ENCODE measurements around the gene ZFPM1. TPM values are rescaled to one million over a fixed set of nuclear protein-coding genes. Genes with fewer than 3 reads are reported as not detected.

The ZFPM1 gene
- total RNA-seq, 1 experiment from 2014 or later: 24.1 TPM

GRCh38 chr16:88442383-88442726 lies 10.7 kb upstream of the ZFPM1 start:
- Mint-ChIP-seq H3K27ac (ENCODE audit: unreplicated experiment) (no peak overlapping the region), H3K4me3 (ENCODE audit: unreplicated experiment) (no peak overlapping the region), H3K9me3 (ENCODE audit: unreplicated experiment) (no peaks in the 10 kb centered on the region), H3K27me3 (ENCODE audit: insufficient read depth, unreplicated experiment) (no peaks in the 10 kb centered on the region), H3K4me1 (ENCODE audit: low read depth, unreplicated experiment) (no peaks in the 10 kb centered on the region), H3K36me3 (ENCODE audit: insufficient read depth, unreplicated experiment) (no peaks in the 10 kb centered on the region)
- no peaks in the 10 kb centered on the region for H3K27me3 ChIP-seq (replicated peaks; ENCODE audit: control insufficient read depth, insufficient read depth, low read length)
- no TSS peak for BruUV-seq (replicated peaks)
- CTCF ChIA-PET: no interaction called here
- no peaks in the 10 kb centered on the region for H3K36me3 ChIP-seq (ENCODE audit: control insufficient read depth, insufficient read depth, low read length)
- peaks cover 8% of the 10 kb centered on the region for H3K4me1 ChIP-seq
- POLR2A ChIA-PET: no interaction called here
- no peak overlapping the region for H3K4me3 ChIP-seq (ENCODE audit: low read depth, low read length)
- no peak for TF ChIP-seq CTCF (IDR thresholded peaks at IDR 0.05; ENCODE audit: insufficient read depth in 1 of 2, low read depth in 1 of 2, low read length in 1 of 2, severe bottlenecking in 1 of 2, unreplicated experiment in 1 of 2)
- no peak for DNase-seq
- intact Hi-C loops (cut with micrococcal nuclease; ENCODE audit: unreplicated experiment): no loop called here
- H3K9me3 ChIP-seq: no peaks in the 10 kb centered on the region

GRCh38 chr16:88442727-88443576 lies 10.1 kb upstream of the ZFPM1 start:
- Mint-ChIP-seq H3K27ac (ENCODE audit: unreplicated experiment) (no peak overlapping the region), H3K36me3 (ENCODE audit: insufficient read depth, unreplicated experiment) (no peaks in the 10 kb centered on the region), H3K4me3 (ENCODE audit: unreplicated experiment) (no peak overlapping the region), H3K9me3 (ENCODE audit: unreplicated experiment) (no peaks in the 10 kb centered on the region), H3K4me1 (ENCODE audit: low read depth, unreplicated experiment) (no peaks in the 10 kb centered on the region), H3K27me3 (ENCODE audit: insufficient read depth, unreplicated experiment) (no peaks in the 10 kb centered on the region)
- CTCF ChIA-PET: interaction anchor here (0.5 to 0.7 kb wide), 4 partner anchors 26 to 118 kb away, joined by 3 to 5 read pairs (median 3); no protein-coding TSS in a partner anchor
- no peaks in the 10 kb centered on the region for H3K27me3 ChIP-seq (replicated peaks; ENCODE audit: control insufficient read depth, insufficient read depth, low read length)
- BruUV-seq (replicated peaks): no TSS peak
- intact Hi-C loops (cut with micrococcal nuclease; ENCODE audit: unreplicated experiment): loop anchor here (1.0 kb wide), 2 partner anchors 84 to 119 kb away; no protein-coding TSS in a partner anchor
- H3K36me3 ChIP-seq (ENCODE audit: control insufficient read depth, insufficient read depth, low read length): no peaks in the 10 kb centered on the region
- peak; percentile 83 to 95 for DNase-seq
- POLR2A ChIA-PET: no interaction called here
- no peaks in the 10 kb centered on the region for H3K9me3 ChIP-seq
- peak; percentile 98 to 99 for TF ChIP-seq CTCF (IDR thresholded peaks at IDR 0.05; ENCODE audit: insufficient read depth in 1 of 2, low read depth in 1 of 2, low read length in 1 of 2, severe bottlenecking in 1 of 2, unreplicated experiment in 1 of 2)
- no peak overlapping the region for H3K4me3 ChIP-seq (ENCODE audit: low read depth, low read length)
- H3K4me1 ChIP-seq: peaks cover 9% of the 10 kb centered on the region

- ChIA-PET POLR2A (no interaction called here), CTCF (interaction anchor here (0.6 to 1.1 kb wide), 4 partner anchors 7 to 125 kb away, joined by 3 to 4 read pairs (median 3); partner anchors contain the start of genes ZC3H18 and ZFPM1)
- Histone ChIP-seq H3K4me3 (ENCODE audit: low read depth, low read length) (no peak overlapping the region), H3K9me3 (no peaks in the 10 kb centered on the region), H3K4me1 (peaks cover 12% of the 10 kb centered on the region), H3K27me3 (replicated peaks; ENCODE audit: control insufficient read depth, insufficient read depth, low read length) (no peaks in the 10 kb centered on the region), H3K36me3 (ENCODE audit: control insufficient read depth, insufficient read depth, low read length) (no peaks in the 10 kb centered on the region)
- DNase-seq: no peak
- H3K4me1 Mint-ChIP-seq (ENCODE audit: low read depth, unreplicated experiment): no peaks in the 10 kb centered on the region
- no peaks in the 10 kb centered on the region for H3K27me3 Mint-ChIP-seq (ENCODE audit: insufficient read depth, unreplicated experiment)
- H3K36me3 Mint-ChIP-seq (ENCODE audit: insufficient read depth, unreplicated experiment): no peaks in the 10 kb centered on the region
- TF ChIP-seq CTCF (IDR thresholded peaks at IDR 0.05; ENCODE audit: insufficient read depth in 1 of 2, low read depth in 1 of 2, low read length in 1 of 2, severe bottlenecking in 1 of 2, unreplicated experiment in 1 of 2): no peak
- BruUV-seq (replicated peaks): no TSS peak
- H3K4me3 Mint-ChIP-seq (ENCODE audit: unreplicated experiment): no peak overlapping the region
- intact Hi-C loops (cut with micrococcal nuclease; ENCODE audit: unreplicated experiment): no loop called here
- H3K27ac Mint-ChIP-seq (ENCODE audit: unreplicated experiment): no peak overlapping the region
- no peaks in the 10 kb centered on the region for H3K9me3 Mint-ChIP-seq (ENCODE audit: unreplicated experiment)
Observed at GRCh38 chr16:88444826-88445582, 8.1 kb upstream of the ZFPM1 start.

Measured in Caco-2 (cell line).